ENCODE results near the gene HAND2. TPM values are rescaled to one million over a fixed set of nuclear protein-coding genes. Genes with fewer than 3 reads are reported as not detected.

Gene HAND2
- total RNA-seq, 1 donor from 2014 or later: not detected

GRCh38 chr4:173490817-173491528, 39.1 kb downstream of the HAND2 start:
- Mint-ChIP-seq H3K27ac (ENCODE audit: unreplicated experiment) (peak overlapping the region; percentile 4), H3K4me3 (ENCODE audit: unreplicated experiment) (no peak overlapping the region), H3K9me3 (ENCODE audit: unreplicated experiment) (no peaks in the 10 kb centered on the region), H3K27me3 (ENCODE audit: low read depth, unreplicated experiment) (peaks cover 21% of the 10 kb centered on the region), H3K4me1 (ENCODE audit: low read depth, unreplicated experiment) (peaks cover 41% of the 10 kb centered on the region), H3K36me3 (ENCODE audit: low read depth, unreplicated experiment) (no peaks in the 10 kb centered on the region)
- Histone ChIP-seq H3K4me2 (ENCODE audit: low read length) (peak overlapping the region; percentile 5), H3K79me2 (ENCODE audit: insufficient read depth, low read length) (no peaks in the 10 kb centered on the region), H4K20me1 (ENCODE audit: insufficient read depth, low read length) (no peaks in the 10 kb centered on the region), H3K4me1 (ENCODE audit: insufficient read depth, low read length) (peaks cover 37% of the 10 kb centered on the region), H3K27ac (ENCODE audit: low read depth, low read length) (no peak overlapping the region), H3K36me3 (ENCODE audit: insufficient read depth, low read length) (no peaks in the 10 kb centered on the region), H3K9ac (ENCODE audit: low read length) (no peak overlapping the region), H3K4me3 (ENCODE audit: insufficient read depth, low read depth, low read length) (no peak overlapping the region), H3K27me3 (ENCODE audit: insufficient read depth, low read length) (peaks cover 10% of the 10 kb centered on the region), H2AFZ (ENCODE audit: low read depth, low read length) (no peak overlapping the region), H3K9me3 (ENCODE audit: insufficient read depth, low read depth, low read length) (no peaks in the 10 kb centered on the region)
- DNase-seq (ENCODE audit: low read depth) (peak; percentile 69), FAIRE-seq (peak; percentile 62)
- TF ChIP-seq, protein P1, sequence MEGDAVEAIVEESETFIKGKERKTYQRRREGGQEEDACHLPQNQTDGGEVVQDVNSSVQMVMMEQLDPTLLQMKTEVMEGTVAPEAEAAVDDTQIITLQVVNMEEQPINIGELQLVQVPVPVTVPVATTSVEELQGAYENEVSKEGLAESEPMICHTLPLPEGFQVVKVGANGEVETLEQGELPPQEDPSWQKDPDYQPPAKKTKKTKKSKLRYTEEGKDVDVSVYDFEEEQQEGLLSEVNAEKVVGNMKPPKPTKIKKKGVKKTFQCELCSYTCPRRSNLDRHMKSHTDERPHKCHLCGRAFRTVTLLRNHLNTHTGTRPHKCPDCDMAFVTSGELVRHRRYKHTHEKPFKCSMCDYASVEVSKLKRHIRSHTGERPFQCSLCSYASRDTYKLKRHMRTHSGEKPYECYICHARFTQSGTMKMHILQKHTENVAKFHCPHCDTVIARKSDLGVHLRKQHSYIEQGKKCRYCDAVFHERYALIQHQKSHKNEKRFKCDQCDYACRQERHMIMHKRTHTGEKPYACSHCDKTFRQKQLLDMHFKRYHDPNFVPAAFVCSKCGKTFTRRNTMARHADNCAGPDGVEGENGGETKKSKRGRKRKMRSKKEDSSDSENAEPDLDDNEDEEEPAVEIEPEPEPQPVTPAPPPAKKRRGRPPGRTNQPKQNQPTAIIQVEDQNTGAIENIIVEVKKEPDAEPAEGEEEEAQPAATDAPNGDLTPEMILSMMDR (IDR thresholded peaks at IDR 0.05; ENCODE audit: insufficient read depth, low read depth, low read length): no peak

DNA sequence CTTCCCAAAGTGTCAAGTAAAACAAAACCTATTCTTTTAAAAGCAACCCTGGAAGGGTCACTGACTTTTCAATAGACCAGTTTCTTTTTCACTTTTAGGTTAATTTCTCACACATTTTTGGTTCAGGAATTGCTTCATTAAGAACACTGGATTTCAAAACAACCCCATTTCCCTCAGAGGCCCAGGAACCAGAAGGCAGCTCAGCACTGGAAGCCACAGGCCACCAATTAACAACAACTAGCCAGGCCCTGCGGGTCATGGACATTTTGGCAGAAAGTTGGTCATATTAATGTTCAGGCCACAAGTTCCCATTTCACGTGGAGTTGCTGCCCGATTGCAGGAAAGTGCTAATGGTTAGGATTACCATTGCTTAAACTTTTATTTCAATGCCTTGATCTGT, 39.8 kb downstream of the HAND2 start:
- H3K36me3 Mint-ChIP-seq (ENCODE audit: low read depth, unreplicated experiment): no peaks in the 10 kb centered on the region
- peaks cover 44% of the 10 kb centered on the region for H3K4me1 Mint-ChIP-seq (ENCODE audit: low read depth, unreplicated experiment)
- H3K27ac Mint-ChIP-seq (ENCODE audit: unreplicated experiment): peak overlapping the region; percentile 56
- Histone ChIP-seq H3K27me3 (ENCODE audit: insufficient read depth, low read length) (peaks cover 3% of the 10 kb centered on the region), H3K9ac (ENCODE audit: low read length) (no peak overlapping the region), H3K4me3 (ENCODE audit: insufficient read depth, low read depth, low read length) (no peak overlapping the region), H4K20me1 (ENCODE audit: insufficient read depth, low read length) (no peaks in the 10 kb centered on the region), H3K79me2 (ENCODE audit: insufficient read depth, low read length) (no peaks in the 10 kb centered on the region), H3K4me2 (ENCODE audit: low read length) (peak overlapping the region; percentile 16), H3K9me3 (ENCODE audit: insufficient read depth, low read depth, low read length) (no peaks in the 10 kb centered on the region), H3K27ac (ENCODE audit: low read depth, low read length) (no peak overlapping the region), H3K4me1 (ENCODE audit: insufficient read depth, low read length) (peaks cover 37% of the 10 kb centered on the region), H2AFZ (ENCODE audit: low read depth, low read length) (no peak overlapping the region), H3K36me3 (ENCODE audit: insufficient read depth, low read length) (no peaks in the 10 kb centered on the region)
- DNase-seq (ENCODE audit: low read depth) (no peak), FAIRE-seq (no peak)
- peaks cover 14% of the 10 kb centered on the region for H3K27me3 Mint-ChIP-seq (ENCODE audit: low read depth, unreplicated experiment)
- no peaks in the 10 kb centered on the region for H3K9me3 Mint-ChIP-seq (ENCODE audit: unreplicated experiment)
- TF ChIP-seq, protein P1 (IDR thresholded peaks at IDR 0.05; ENCODE audit: insufficient read depth, low read depth, low read length): no peak
- no peak for TF ChIP-seq EZH2 (IDR thresholded peaks at IDR 0.05; ENCODE audit: insufficient read depth, low read length)
- H3K4me3 Mint-ChIP-seq (ENCODE audit: unreplicated experiment): no peak overlapping the region

- Histone ChIP-seq H3K9me3 (ENCODE audit: insufficient read depth, low read depth, low read length) (no peaks in the 10 kb centered on the region), H3K79me2 (ENCODE audit: insufficient read depth, low read length) (no peaks in the 10 kb centered on the region), H2AFZ (ENCODE audit: low read depth, low read length) (no peak overlapping the region), H3K27ac (ENCODE audit: low read depth, low read length) (no peak overlapping the region), H3K4me1 (ENCODE audit: insufficient read depth, low read length) (peaks cover 37% of the 10 kb centered on the region), H3K4me2 (ENCODE audit: low read length) (peak overlapping the region; percentile 16), H3K27me3 (ENCODE audit: insufficient read depth, low read length) (no peaks in the 10 kb centered on the region), H3K4me3 (ENCODE audit: insufficient read depth, low read depth, low read length) (no peak overlapping the region), H3K36me3 (ENCODE audit: insufficient read depth, low read length) (no peaks in the 10 kb centered on the region), H3K9ac (ENCODE audit: low read length) (no peak overlapping the region), H4K20me1 (ENCODE audit: insufficient read depth, low read length) (no peaks in the 10 kb centered on the region)
- H3K27ac Mint-ChIP-seq (ENCODE audit: unreplicated experiment): peak overlapping the region; percentile 77
- FAIRE-seq: peak; percentile 96
- no peak overlapping the region for H3K4me3 Mint-ChIP-seq (ENCODE audit: unreplicated experiment)
- H3K36me3 Mint-ChIP-seq (ENCODE audit: low read depth, unreplicated experiment): no peaks in the 10 kb centered on the region
- peaks cover 8% of the 10 kb centered on the region for H3K27me3 Mint-ChIP-seq (ENCODE audit: low read depth, unreplicated experiment)
- TF ChIP-seq, protein P1 (IDR thresholded peaks at IDR 0.05; ENCODE audit: insufficient read depth, low read depth, low read length): no peak
- TF ChIP-seq EZH2 (IDR thresholded peaks at IDR 0.05; ENCODE audit: insufficient read depth, low read length): no peak
- no peaks in the 10 kb centered on the region for H3K9me3 Mint-ChIP-seq (ENCODE audit: unreplicated experiment)
- H3K4me1 Mint-ChIP-seq (ENCODE audit: low read depth, unreplicated experiment): peaks cover 44% of the 10 kb centered on the region
- peak; percentile 97 for DNase-seq (ENCODE audit: low read depth)
Observed at GRCh38 chr4:173489514-173489913, 40.5 kb downstream of the HAND2 start.
